Naive B cell (primary cell): ENCODE results near the gene SLC49A3. TPM values are rescaled to one million over a fixed set of nuclear protein-coding genes. Genes with fewer than 3 reads are reported as not detected.
"Not testable (repeated sequence)": the region's sequence is repeated elsewhere in the genome, so short reads cannot be mapped to it uniquely, and the experiment has no call there.

Experiments used
- ATAC-seq, 2 donors: fragments of 150-1000 bp; cut with Tn5 transposase; 2 replicates each; pipeline ENCODE4 v1.10.0; 2021; ENCODE audit warnings: low read depth in 2 of 2, mild to moderate bottlenecking in 2 of 2, moderate library complexity in 2 of 2
- DNase-seq: peaks from one replicate; pipeline ENCODE4 v3.0.0; 2022
- H3K27ac Mint-ChIP-seq, 6 donors: one replicate each; pipeline ENCODE4 v1.8.0; 2020 to 2022; ENCODE audit warnings: mild to moderate bottlenecking in 6 of 6, mixed read lengths in 6 of 6, moderate library complexity in 5 of 6, inconsistent platforms in 2 of 6
- H3K27me3 Mint-ChIP-seq, 3 donors: one replicate each; pipeline ENCODE4 v1.8.0; 2021 to 2022; ENCODE audit warnings: mixed read lengths in 3 of 3, mild to moderate bottlenecking in 1 of 3
- H3K36me3 Mint-ChIP-seq, 2 donors: one replicate each; pipeline ENCODE4 v1.8.0; 2020 to 2022; ENCODE audit warnings: mixed read lengths in 2 of 2, inconsistent platforms in 1 of 2, mild to moderate bottlenecking in 1 of 2
- H3K4me1 Mint-ChIP-seq, 3 donors: one replicate each; pipeline ENCODE4 v1.8.0; 2020 to 2022; ENCODE audit warnings: mixed read lengths in 3 of 3, inconsistent platforms in 1 of 3, mild to moderate bottlenecking in 1 of 3, moderate library complexity in 1 of 3
- H3K4me3 Mint-ChIP-seq, 8 donors: one replicate each; pipeline ENCODE4 v1.8.0; 2020 to 2022; ENCODE audit warnings: mild to moderate bottlenecking in 8 of 8, mixed read lengths in 8 of 8, moderate library complexity in 8 of 8, inconsistent platforms in 2 of 8
- H3K9me3 Mint-ChIP-seq, 7 donors: one replicate each; pipeline ENCODE4 v1.8.0; 2020 to 2022; ENCODE audit warnings: mixed read lengths in 7 of 7, mild to moderate bottlenecking in 5 of 7, inconsistent platforms in 2 of 7, moderate library complexity in 1 of 7
- polyA plus RNA-seq, 6 donors: library from polyadenylated mRNA; unstranded; fragments of 300-500 nt; fragmentation: Illumina TruSeq; gene quantifications; one replicate each; pipeline ENCODE4 v1.2.3, GENCODE V29; 2021; ENCODE audit warnings: low read depth in 6 of 6

Gene SLC49A3
- polyA plus RNA-seq, 6 donors from 2014 or later, result 0.22 to 0.54 (median 0.43) TPM; not detected in 3

DNA sequence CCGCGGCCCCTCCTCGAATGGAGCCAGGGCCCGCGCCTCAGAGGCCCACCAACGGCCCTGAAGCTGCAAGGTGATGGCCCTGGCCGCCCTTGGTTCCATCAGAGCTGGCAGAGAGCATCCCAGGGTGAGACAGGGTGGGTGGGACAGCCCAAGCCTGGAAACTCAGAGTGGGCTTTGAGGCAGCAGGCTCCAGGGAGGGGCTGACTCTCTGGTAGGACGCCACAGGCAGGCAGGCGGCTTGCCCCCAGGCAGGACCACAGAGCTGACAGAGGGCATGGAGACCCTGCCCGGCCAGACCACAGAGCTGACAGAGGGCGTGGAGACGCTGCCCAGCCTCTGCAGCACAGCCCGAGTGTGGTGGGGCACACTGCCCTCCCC, 9.9 kb downstream of the SLC49A3 start:
- no peak overlapping the region for H3K27ac Mint-ChIP-seq
- ATAC-seq (no peak), DNase-seq (no peak)
- H3K27me3 Mint-ChIP-seq, result peaks cover 0 to 8% (median 0%) of the 10 kb centered on the region in 3 donors
- H3K36me3 Mint-ChIP-seq, result no peaks in the 10 kb centered on the region
- H3K9me3 Mint-ChIP-seq, result no peaks in the 10 kb centered on the region
- no peak overlapping the region for H3K4me3 Mint-ChIP-seq
- peaks cover 10 to 13% (median 12%) of the 10 kb centered on the region in 3 donors for H3K4me1 Mint-ChIP-seq

DNA sequence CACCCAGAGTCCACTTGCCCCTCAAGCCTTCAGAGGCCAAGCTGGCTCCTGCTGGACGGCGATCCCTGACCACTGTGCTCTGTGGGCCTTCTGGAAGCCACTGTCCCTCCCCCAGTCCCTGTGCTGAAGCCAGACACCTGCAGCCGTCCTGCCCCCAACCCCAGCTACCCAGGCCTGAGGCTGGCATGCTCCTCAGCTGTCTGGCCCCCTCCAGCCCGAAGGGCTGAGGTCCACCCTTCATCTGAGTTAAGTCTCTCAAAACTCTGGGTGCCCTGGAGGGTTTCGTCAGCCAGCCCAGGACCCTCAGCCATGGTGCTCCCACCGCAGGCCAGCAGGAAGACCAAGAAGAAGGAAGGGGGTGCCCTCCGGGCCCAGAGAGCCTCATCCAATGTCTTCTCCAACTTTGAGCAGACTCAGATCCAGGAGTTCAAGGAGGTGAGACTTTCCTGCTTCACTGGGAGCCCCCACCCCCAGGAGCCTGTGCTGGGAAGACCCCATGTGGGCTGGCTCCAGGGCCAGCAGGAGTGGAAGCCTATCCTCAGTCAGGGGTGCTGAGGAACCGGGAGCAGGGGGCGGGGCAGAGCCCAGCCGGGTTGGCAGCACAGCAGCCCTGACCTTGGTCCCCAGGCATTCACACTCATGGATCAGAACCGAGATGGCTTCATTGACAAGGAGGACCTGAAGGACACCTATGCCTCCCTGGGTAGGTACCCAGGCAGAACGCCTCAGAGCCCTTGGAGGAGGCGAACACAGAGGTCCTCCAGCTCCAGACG, 10.4 kb downstream of the SLC49A3 start:
- Mint-ChIP-seq H3K4me3 (peak overlapping the region in 1 of 8 donors; percentile 22), H3K27me3 (peaks cover 0 to 8% (median 0%) of the 10 kb centered on the region in 3 donors), H3K27ac (no peak overlapping the region), H3K4me1 (peaks cover 10 to 13% (median 12%) of the 10 kb centered on the region in 3 donors), H3K9me3 (no peaks in the 10 kb centered on the region), H3K36me3 (no peaks in the 10 kb centered on the region)
- ATAC-seq, result no peak
- DNase-seq, result no peak

DNA sequence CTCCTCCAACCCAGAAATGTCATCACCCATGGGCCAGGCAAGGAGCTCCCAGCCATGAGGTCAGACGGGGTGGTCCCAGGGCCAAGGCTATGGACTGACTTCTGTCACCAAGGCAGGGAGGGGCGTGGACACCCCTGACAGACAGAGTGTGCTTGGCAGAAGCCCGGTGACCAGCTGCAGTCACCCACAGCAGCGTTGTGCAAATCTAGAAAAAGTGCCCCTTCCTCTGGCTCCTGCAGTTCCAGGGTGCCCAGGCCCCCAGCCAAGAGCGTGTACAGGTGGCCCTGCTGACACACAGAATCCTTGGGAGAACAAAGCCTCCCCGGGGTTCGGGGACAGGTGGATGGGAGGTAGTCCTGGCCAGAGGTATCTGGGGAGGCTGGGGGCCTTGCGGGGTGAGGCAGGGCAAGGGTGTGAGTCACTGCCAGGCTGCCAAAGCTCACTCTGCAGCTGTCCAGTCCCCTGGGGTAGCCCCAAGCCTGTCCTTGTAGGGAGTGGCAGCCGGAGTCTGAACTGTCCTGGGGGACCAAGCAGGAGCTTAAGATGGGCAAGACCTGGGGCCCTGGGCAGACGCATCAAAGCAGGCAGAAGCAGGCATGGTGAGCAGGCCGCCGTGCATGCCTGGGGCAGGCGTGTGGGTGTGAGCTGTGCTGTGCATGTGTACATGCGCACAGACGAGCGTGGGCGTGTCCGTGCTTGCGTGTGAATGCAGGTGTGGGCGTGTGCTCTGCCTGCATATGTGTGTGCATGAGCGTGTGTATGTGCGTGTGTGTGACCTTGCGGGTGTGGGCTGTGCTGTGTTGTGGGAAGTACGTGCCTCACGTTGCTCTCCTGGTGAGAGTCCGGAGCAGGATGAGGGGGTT, 11.3 kb downstream of the SLC49A3 start:
- ATAC-seq (no peak), DNase-seq (no peak)
- peak overlapping the region in 2 of 6 donors; percentile 49 to 81 for H3K27ac Mint-ChIP-seq
- H3K36me3 Mint-ChIP-seq, result no peaks in the 10 kb centered on the region
- peak overlapping the region in 3 of 8 donors; percentile 22 to 95 (median 48) for H3K4me3 Mint-ChIP-seq
- H3K4me1 Mint-ChIP-seq, result peaks cover 14 to 18% (median 17%) of the 10 kb centered on the region in 3 donors
- H3K9me3 Mint-ChIP-seq, result no peaks in the 10 kb centered on the region
- H3K27me3 Mint-ChIP-seq, result peaks cover 0 to 8% (median 0%) of the 10 kb centered on the region in 3 donors

DNA sequence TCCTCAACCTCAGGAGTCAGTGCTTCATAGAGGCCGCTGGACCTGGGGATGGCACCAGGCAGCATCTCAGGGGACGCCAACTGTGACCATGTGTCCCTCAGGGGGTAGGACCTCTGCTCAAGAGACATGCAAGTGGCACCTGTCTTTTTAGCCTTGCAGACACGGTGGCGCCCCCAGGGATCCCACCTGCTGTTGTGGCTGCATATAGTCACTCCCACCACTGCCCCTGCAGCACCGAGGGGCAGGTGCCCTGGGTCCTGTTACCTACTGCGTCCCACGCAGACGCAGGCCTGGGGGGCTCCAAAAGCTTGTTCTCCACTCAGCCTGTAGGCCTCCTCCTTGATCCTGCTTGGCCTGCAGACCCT, 12.1 kb downstream of the SLC49A3 start:
- peaks cover 14 to 18% (median 17%) of the 10 kb centered on the region in 3 donors for H3K4me1 Mint-ChIP-seq
- no peak for DNase-seq
- H3K36me3 Mint-ChIP-seq, result no peaks in the 10 kb centered on the region
- H3K27me3 Mint-ChIP-seq, result peaks cover 0 to 8% (median 0%) of the 10 kb centered on the region in 3 donors
- peak overlapping the region in 3 of 6 donors; percentile 49 to 83 (median 57) for H3K27ac Mint-ChIP-seq
- H3K9me3 Mint-ChIP-seq, result no peaks in the 10 kb centered on the region
- H3K4me3 Mint-ChIP-seq, result peak overlapping the region in 6 of 8 donors; percentile 19 to 95 (median 64)
- ATAC-seq, result no peak

DNA sequence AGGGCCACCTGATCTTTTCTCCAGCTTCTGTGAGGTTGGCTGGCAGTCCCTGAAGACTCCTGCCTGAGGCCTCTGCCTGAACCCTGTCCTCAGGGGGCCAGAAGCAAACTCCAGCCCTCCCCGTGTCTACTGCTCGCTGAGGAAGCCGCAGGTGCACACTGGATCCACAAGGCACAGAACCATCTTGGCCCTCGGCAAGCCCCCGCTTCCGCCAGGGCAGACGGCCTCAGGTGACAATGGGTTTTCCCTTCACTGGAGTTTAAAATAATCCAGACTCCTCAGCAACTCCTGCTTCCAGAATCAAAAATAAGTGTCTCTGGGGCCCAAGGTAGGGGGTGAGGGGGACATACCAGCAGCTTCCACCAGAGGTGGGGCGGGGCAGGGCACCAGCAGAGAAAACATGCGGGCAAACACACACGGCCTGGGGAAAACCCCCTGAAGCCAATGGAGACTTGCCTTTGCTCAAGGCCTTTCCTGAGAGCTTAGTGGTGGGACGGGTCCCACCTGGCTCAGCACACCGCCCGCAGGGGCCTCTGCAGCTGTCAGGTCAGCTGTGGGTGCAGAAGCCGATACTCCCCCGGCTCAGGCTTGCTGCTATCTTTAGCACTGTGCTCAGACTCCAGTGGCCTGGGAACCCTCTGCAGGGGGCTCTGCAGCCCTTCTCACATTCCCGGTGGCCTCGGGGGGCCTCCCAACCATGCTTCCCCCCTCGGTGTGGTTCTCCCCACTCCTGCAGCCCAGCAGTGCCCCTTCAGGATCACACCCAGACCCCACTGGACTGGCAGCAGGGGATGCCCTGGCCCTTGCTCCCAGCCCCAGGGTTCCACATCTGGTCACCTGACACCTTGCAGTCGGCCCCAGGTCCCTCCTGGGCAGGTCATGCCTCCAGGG, 12.7 kb downstream of the SLC49A3 start:
- H3K36me3 Mint-ChIP-seq, result no peaks in the 10 kb centered on the region

DNA sequence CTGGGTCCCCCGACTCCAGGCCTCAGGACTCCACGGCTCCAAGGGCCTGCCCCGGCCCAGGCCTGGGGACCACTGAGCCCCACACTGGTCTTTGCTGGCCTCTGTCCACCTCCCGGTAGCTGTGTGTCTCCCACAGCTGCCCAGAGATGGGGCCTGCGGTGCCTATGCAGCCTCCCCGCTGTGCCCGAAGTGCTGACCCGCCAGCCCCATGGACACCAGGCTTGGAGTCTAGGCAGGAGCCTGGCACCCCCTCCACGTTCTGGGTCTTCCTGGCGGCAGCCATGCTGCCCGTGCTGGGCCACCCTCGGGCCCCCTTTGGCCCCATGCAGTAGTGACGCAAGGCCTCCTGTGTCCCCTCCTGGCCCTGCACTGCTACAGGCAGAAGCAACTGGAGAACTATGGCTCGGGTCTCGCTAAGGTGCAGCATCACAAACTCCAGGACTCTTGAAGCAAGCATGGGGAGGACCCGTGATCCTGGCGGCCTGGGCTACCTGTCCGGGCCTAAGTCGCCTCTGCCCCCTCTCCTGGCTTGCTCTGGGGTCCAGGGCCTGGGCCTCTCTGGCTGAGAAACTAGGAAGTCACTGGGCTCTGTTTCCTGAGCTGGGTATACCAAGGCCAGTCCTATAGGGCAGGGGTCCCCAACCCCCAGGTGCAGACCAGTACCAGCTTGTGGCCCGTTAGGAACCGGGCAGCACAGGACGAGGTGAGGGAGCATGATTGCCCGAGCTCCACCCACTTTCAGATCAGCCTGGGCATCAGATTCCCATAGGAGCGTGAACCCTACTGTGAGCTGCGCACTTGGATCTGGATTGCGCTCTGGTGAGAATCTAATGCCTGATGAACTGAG, 13.7 kb downstream of the SLC49A3 start:
- peaks cover 0 to 6% (median 0%) of the 10 kb centered on the region in 3 donors for H3K27me3 Mint-ChIP-seq
- H3K36me3 Mint-ChIP-seq, result no peaks in the 10 kb centered on the region
- H3K27ac Mint-ChIP-seq, result peak overlapping the region; percentile 16 to 96 (median 90)
- ATAC-seq, result no peak
- H3K4me1 Mint-ChIP-seq, result peaks cover 12 to 20% (median 18%) of the 10 kb centered on the region in 3 donors
- H3K9me3 Mint-ChIP-seq, result no peaks in the 10 kb centered on the region
- DNase-seq, result no peak
- peak overlapping the region; percentile 65 to 95 (median 92) for H3K4me3 Mint-ChIP-seq

More for the DNA sequence above, 12.7 kb downstream of the SLC49A3 start:
- peak in 1 of 2 donors; percentile 9 for ATAC-seq
- Mint-ChIP-seq H3K9me3 (no peaks in the 10 kb centered on the region), H3K27me3 (peaks cover 0 to 8% (median 0%) of the 10 kb centered on the region in 3 donors), H3K4me3 (peak overlapping the region in 6 of 8 donors; percentile 56 to 95 (median 88)), H3K4me1 (peaks cover 14 to 18% (median 17%) of the 10 kb centered on the region in 3 donors), H3K27ac (peak overlapping the region in 5 of 6 donors; percentile 28 to 88 (median 57))
- DNase-seq, result no peak

DNA sequence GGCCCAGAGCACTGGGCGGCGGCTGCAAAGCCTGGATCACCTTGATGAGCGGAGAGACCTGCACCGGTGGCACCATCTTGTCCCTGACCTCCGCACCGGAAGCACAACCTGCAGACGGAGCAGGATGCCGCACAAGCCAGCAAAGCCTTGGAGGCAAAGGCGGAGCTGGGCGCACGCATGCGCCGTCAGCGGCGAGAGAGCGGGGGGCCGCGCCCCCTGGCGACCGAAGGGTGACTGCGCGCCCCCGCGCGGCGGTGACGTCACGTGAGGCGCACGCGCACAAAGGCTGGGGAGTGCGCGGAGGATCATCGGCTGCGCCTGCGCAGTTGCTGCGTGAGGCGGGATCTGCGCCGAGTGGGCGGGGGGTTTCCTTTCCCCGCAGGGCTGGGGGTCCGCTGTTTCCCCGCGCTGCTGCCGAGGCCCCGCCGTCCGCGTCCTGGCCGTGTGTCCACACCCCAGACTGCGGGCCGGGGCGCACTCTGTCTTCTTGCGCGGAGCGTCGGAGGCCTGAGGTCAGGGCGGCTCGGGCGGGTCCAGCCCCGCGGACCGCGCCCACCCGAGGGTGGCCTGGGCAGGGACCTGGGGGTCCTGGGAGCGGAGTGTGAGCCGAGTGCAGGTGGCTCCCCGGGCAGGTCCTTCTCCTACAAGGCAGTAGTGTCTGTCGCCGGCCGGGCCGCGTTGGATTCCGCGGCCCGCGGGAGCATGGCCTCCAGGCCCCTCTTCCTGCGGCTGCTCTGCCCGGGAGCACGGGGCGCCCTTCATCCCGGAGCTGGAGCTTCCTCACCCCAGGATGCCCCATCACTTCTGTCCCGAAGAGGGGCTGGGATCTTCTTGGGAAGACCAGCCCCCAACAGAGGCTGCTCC, 14.5 kb downstream of the SLC49A3 start, which contains the start of the genes ATP5ME and MYL5:
Gene ATP5ME (minus strand): TSS at position 105 of the 864 bp plus-strand sequence. CDS start 29 bp downstream, at position 76.
Gene MYL5 (plus strand): TSS at position 371 of the 864 bp plus-strand sequence. CDS start 3,485 bp downstream, outside the sequence.
- peak; percentile 92 to 93 for ATAC-seq
- no peaks in the 10 kb centered on the region for H3K9me3 Mint-ChIP-seq
- H3K4me1 Mint-ChIP-seq, result peaks cover 12 to 18% (median 16%) of the 10 kb centered on the region in 3 donors
- H3K27me3 Mint-ChIP-seq, result no peaks in the 10 kb centered on the region
- DNase-seq, result peak; percentile 99
- no peaks in the 10 kb centered on the region for H3K36me3 Mint-ChIP-seq
- peak within 1 kb of the TSS; percentile 61 to 96 (median 88) for H3K27ac Mint-ChIP-seq
- H3K4me3 Mint-ChIP-seq, result peak within 1 kb of the TSS; percentile 84 to 95 (median 92)

DNA sequence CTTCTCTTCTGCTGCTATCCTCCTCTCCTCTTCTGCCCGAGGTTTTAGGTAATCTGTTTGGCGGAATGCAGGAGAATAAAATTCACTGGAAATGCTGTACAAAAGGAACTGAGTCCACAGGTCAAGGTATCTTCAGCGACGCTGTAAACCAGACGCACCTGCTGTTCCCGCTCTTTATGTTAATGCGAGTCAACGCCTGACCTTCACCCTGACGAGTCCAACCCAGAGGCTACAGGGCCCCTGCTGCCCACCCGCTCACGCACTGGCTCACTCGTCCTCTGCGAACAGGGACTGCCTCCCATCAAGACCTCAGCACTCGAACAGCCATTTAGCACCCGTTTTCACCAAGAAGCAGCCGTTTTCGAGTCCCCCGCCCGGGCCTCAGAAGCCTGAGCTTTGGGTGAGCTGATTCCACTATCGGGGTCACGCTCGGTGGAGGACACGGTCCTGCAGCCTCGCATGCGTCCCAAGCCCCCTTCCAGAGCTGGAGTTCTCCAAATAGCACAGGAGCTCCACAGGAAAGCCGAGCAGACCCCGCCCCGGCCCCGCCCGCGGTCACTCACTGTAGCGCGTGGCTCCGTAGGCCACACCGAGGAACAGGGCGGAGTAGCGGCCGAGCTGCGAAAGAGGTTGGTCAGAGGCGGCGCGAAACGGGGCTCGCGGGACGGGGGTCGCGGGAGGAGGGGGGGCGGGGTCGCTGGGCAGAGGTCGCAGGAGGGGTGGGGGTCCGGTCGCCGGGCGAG, 15.4 kb downstream of the SLC49A3 start:
- Mint-ChIP-seq H3K9me3 (no peaks in the 10 kb centered on the region), H3K36me3 (no peaks in the 10 kb centered on the region), H3K4me1 (peaks cover 12 to 18% (median 16%) of the 10 kb centered on the region in 3 donors), H3K27ac (peak overlapping the region in 4 of 6 donors; percentile 33 to 91 (median 60)), H3K27me3 (no peaks in the 10 kb centered on the region), H3K4me3 (peak overlapping the region; percentile 74 to 95 (median 90))
- ATAC-seq (no peak), DNase-seq (no peak)

DNA sequence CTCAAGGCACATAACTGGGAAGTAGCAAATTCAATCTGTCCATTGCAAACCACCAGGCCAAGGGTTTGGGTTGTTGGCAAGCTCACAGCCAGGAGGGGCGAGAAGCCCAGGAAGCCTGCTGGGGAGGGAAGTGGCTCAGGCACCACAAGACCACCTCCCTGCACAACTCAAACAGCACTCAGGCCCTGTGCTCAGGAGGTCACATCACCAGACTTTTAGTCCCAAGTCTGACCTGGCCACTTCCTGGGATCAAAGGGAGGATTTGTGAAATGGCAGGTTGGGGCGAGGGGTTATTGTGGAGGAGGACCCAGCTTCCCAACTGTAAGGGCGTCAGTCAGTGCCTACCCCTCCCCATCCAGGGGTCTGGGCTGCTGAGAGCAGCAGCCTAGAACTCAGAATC, 17.2 kb downstream of the SLC49A3 start:
- H3K4me1 Mint-ChIP-seq, result peaks cover 12 to 25% (median 16%) of the 10 kb centered on the region in 3 donors
- H3K36me3 Mint-ChIP-seq, result no peaks in the 10 kb centered on the region
- H3K4me3 Mint-ChIP-seq, result peak overlapping the region in 6 of 8 donors; percentile 32 to 95 (median 64)
- ATAC-seq (no peak), DNase-seq (no peak)
- H3K27ac Mint-ChIP-seq, result no peak overlapping the region
- H3K9me3 Mint-ChIP-seq, result no peaks in the 10 kb centered on the region
- no peaks in the 10 kb centered on the region for H3K27me3 Mint-ChIP-seq

DNA sequence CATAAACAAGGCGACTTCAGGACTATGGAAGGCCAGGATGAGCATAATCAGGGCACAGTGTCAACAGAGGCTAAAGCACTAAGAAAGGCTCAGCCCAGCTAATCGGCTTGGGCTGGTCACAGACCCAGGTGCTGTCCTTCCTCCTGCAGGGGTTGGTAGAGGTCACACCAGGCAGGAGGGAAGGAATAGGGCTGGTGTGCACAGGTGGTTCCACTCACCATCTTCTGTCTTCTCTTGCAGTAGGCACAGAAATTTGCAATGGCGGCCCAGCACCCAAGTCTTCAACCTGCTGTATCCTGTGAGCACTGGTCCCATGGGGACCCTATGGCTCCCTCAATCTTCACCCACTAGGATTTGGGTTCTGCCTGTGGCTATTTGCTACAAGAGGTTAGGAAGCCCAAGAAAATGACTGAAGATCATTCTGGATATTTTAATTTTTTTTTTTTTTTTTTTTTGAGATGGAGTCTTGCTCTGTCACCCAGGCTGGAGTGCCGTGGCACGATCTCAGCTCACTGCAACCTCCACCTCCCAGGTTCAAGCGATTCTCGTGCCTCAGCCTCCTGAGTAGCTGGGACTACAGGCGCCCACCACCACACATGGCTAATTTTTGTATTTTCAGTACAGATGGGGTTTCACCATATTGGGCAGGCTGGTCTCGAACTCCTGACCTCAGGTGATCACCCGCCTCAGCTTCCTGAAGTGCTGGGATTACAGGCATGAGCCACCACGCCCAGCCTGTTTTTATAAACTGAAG, 19.0 kb downstream of the SLC49A3 start:
- H3K27me3 Mint-ChIP-seq, H3K36me3 Mint-ChIP-seq, H3K9me3 Mint-ChIP-seq, DNase-seq, H3K27ac Mint-ChIP-seq, ATAC-seq: not testable (repeated sequence)
- Mint-ChIP-seq H3K4me3 (peak overlapping the region in 1 of 8 donors; percentile 95), H3K4me1 (peaks cover 4 to 22% (median 17%) of the 10 kb centered on the region in 3 donors)
